ENCODE results near the gene SLC35G1.

SLC35G1 gene

GRCh38 chr10:93871671-93872204, 22.0 kb upstream of the SLC35G1 start:
- TF ChIP-seq POLR2A (IDR thresholded peaks at IDR 0.05; ENCODE audit: low read depth, low read length), result no peak
- FAIRE-seq (no peak), DNase-seq (ENCODE audit: insufficient read length, low spot score) (no peak)

DNA sequence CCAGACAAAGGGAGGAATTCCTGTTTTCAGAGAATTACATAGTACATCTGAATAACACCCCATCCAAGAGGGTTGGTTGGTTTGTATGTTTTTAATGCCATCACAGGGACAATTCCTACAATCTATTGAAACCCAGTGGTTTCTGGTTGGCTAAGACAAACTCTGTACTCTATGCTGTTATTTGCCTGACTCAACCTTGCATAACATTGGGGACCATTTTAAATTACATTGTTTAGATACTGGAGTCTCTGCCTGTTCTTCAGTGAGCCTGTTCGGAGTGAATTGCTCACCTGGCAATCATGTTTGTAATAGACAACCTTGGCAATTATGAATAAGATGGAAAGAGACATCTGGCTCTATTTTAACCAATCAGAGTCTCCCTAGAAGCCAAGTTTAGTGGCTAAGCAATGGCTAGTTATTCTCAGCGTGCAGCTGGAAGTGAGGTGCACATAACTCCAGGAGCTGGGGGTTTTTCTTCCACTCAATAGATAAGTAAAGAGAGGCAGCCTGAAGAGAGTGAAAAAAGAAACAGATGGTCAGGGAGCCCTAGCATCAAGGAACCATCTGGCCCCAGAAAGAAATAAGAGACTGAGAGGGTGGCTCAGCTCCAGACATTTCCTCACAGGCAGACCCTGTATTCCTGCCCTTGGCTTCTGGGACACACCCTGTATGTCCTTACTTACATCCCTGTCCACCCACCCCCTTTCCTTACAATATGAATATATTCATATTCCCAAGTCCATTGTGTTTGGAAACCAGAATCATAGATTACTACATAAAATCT, 21.2 kb upstream of the SLC35G1 start:
- no peak for FAIRE-seq

DNA sequence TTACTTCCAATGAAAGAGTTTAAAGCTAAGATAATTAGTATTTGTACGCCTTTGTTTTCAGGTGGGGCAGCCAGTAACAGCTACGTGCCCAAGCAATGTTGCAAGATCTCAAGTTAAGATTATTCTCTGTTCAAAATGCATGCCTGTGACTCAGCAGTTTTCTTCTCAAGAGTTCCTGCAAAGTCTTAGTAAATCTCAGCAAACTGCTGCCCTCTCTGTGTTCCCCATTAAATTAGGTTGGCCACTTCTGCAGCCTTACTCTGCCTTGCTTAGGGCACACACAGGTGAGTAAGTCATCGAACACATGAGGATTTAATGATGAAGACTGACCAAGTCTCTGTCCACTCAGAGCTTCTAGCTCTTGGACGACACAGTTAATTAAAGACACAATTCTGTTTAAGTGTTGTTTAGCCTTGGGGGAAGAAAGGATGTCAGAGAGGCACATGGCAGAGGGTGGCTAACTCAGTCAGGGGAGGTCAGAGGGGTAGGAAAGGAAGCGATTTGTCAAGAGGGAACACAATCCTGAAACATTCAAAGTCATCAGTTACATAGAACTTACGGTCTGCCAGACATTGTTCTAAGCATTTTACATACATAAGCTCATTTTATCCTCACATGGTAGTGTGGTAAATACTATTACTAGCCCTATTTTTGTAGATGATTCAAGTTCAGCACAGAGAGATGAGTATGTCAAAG, 20.2 kb upstream of the SLC35G1 start:
- no peak for DNase-seq (ENCODE audit: insufficient read length, low spot score)
- FAIRE-seq, result peak; percentile 71
- TF ChIP-seq POLR2A (IDR thresholded peaks at IDR 0.05; ENCODE audit: low read depth, low read length), result no peak

More for the DNA sequence above, 21.2 kb upstream of the SLC35G1 start:
- no peak for DNase-seq (ENCODE audit: insufficient read length, low spot score)
- TF ChIP-seq POLR2A (IDR thresholded peaks at IDR 0.05; ENCODE audit: low read depth, low read length), result no peak

DNA sequence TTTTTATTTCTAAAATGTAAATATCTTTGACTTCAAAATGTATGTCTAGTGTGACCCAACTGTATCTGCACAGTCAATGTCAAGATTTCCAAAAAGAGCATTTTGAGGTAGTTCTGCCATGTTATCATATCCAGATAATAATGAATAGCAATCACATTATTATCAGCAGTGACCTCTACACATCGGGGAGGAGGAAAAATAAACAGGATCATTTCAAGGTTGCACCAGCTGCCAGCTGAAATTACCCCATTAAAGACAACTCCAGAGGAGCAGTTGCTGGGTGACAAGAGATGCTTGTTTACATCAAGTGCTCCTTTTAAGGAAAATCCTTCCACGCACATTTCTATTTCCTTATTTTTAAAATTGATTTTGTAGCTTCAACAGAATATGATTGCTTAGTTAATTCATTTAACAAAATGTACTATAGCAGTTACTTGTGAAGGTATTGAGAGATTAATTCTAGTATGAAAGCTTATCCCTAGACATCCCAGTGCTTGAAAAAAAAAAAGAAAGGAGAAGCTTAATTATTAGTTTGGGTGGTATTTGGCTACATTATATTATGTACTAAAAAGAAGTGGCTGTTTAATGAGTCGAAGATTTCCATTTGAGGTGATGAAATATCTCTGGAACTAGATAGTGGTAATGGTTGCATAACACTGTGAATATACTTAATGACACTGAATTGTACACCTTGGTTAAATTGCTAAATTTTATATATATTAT, 19.3 kb upstream of the SLC35G1 start:
- DNase-seq (ENCODE audit: insufficient read length, low spot score) (no peak), FAIRE-seq (no peak)
- no peak for TF ChIP-seq POLR2A (IDR thresholded peaks at IDR 0.05; ENCODE audit: low read depth, low read length)

GRCh38 chr10:93875032-93875358, 18.8 kb upstream of the SLC35G1 start:
- DNase-seq (ENCODE audit: insufficient read length, low spot score), result no peak
- peak; percentile 38 for FAIRE-seq
- no peak for TF ChIP-seq POLR2A (IDR thresholded peaks at IDR 0.05; ENCODE audit: low read depth, low read length)

DNA sequence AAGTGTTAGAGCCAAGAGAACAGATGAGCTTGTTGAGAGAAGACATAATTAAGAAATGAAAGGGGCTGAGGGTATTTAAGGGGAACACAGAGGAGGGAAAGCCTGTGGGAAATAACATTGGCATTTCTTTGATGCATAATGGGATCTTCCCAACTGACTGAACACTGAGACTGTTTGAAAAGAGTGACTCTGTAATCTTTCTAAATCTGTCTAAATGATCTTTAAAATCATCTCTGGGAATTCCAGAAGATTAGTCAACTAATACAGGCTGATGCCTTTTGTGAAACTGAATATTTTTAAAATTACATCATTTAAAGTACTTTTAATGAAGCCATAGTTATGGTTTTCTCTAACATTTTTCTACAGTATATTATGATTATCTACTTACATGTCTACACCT, 17.4 kb upstream of the SLC35G1 start:
- no peak for TF ChIP-seq POLR2A (IDR thresholded peaks at IDR 0.05; ENCODE audit: low read depth, low read length)
- DNase-seq (ENCODE audit: insufficient read length, low spot score) (no peak), FAIRE-seq (no peak)

GRCh38 chr10:93879273-93879672, 14.5 kb upstream of the SLC35G1 start:
- TF ChIP-seq POLR2A (IDR thresholded peaks at IDR 0.05; ENCODE audit: low read depth, low read length), result no peak
- peak; percentile 33 for FAIRE-seq
- DNase-seq (ENCODE audit: insufficient read length, low spot score), result no peak

- peak; percentile 15 for FAIRE-seq
- TF ChIP-seq POLR2A (IDR thresholded peaks at IDR 0.05; ENCODE audit: low read depth, low read length), result no peak
- no peak for DNase-seq (ENCODE audit: insufficient read length, low spot score)
Observed at GRCh38 chr10:93894516-93895378, 969 bp downstream of the SLC35G1 start.

- no peak for TF ChIP-seq POLR2A (IDR thresholded peaks at IDR 0.05; ENCODE audit: low read depth, low read length)
Observed at GRCh38 chr10:93897070-93897780, 3.4 kb downstream of the SLC35G1 start.

DNA sequence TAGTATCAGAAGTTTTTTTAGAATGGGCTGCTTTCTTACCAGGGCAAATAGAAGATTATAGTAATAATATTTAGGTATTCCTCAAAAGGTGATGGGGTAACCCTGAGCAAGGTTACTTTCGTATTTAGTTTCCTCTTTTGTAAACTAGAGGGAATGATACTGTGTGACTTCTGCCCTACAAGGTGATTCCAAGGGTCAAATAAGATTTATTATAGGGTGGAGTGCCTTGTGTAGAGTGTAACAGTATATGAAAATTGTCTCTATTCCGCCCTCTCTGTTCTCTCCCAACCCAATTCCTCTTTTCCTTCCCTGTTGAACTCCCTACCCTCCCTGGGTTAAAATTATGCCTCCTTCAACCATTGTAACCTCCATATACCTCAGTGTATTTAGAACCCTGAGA, 5.3 kb downstream of the SLC35G1 start:
- no peak for TF ChIP-seq POLR2A (IDR thresholded peaks at IDR 0.05; ENCODE audit: low read depth, low read length)
- DNase-seq (ENCODE audit: insufficient read length, low spot score), result no peak
- FAIRE-seq, result no peak

More at GRCh38 chr10:93897070-93897780, 3.4 kb downstream of the SLC35G1 start:
- no peak for DNase-seq (ENCODE audit: insufficient read length, low spot score)
- no peak for FAIRE-seq

DNA sequence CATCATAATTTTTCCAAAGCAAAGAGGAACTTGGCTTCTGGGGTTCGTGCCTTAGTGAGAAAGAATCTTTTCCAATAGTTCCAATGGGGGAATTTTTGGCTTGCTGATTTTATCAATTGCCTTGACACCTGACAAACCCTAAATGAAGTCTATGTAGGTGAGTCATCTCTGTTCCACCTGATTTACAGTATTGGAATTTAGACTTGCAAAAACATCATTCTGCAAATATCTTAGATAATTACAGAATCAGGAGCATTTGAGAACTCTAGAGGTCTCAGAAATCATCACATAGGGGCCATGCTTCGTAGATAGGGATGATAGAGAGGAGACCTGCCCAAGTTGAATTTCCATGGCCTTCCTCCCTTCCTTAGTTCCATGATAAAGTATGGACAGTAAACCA, 9.3 kb downstream of the SLC35G1 start:
- FAIRE-seq (no peak), DNase-seq (ENCODE audit: insufficient read length, low spot score) (no peak)
- no peak for TF ChIP-seq POLR2A (IDR thresholded peaks at IDR 0.05; ENCODE audit: low read depth, low read length)

- no peak for DNase-seq (ENCODE audit: insufficient read length, low spot score)
- TF ChIP-seq POLR2A (IDR thresholded peaks at IDR 0.05; ENCODE audit: low read depth, low read length), result no peak
- no peak for FAIRE-seq
Observed at GRCh38 chr10:93904901-93905300, 11.1 kb downstream of the SLC35G1 start.

DNA sequence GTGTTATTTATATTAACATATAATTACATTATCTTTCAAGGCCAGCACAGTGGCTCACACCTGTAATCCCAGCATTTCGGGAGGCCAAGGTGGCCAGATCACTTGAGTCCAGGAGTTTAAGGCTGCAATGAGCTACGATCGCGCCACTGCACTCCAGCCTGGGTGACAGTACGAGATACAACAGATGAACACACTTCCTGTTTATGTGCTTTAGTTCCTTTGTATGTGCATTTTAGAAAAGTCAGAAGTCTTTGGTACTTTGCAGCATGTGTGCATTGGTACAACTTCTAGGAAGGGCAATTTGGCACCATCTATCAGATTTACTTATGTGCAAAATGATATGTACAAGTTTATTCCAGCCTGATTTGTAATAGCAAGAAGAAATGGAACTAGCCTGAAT, 13.3 kb downstream of the SLC35G1 start:
- no peak for TF ChIP-seq POLR2A (IDR thresholded peaks at IDR 0.05; ENCODE audit: low read depth, low read length)
- DNase-seq (ENCODE audit: insufficient read length, low spot score) (no peak), FAIRE-seq (no peak)

Measured in H54 (cell line).